Fibroblast of skin of back (primary cell): ENCODE results near the gene LRRC8B.
"Not testable (repeated sequence)": the region's sequence is repeated elsewhere in the genome, so short reads cannot be mapped to it uniquely, and the experiment has no call there.

Experiments used
- DNase-seq: peaks from one replicate; pipeline ENCODE4 v3.0.0-alpha.2; 2013

The LRRC8B gene

DNA sequence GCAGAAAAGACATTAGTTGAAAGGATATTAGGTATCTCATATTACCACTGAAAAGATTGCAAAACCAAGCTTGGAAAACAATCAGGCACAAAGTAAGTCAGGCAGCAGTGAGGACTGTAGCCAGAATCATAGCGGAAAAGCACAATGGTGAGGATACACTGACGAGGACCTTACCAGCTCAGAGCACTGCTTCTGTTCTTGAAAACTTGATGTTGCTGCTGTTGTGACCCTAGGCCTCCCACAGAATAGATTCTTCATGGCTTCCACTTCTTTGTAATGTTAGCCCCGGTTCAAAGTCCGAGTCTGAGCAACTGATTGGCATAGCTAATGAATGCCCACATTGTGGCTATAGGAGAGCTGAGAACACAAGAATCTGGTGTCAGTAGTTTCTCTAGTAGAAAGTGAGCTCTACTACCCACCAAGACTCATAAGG, 63.1 kb downstream of the LRRC8B start:
- DNase-seq, result no peak

DNA sequence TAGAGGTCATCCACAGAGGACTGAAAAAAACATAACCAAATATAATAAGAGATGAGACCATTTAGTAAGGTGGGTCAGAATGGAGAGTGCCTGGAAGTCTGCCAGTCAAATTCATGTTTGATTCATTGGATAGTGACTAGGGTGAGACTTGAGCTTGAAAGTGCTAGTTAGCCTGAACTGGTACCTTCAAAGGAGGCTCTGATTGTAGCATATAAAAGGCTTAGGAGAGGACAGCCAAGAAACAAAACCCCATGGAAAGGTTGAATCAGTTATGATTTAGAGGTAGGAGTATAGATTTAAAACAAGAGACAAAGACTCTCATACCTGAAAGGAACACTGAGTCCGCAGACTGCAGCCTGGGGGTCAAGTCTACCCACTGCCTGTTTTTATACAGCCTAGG, 63.9 kb downstream of the LRRC8B start:
- no peak for DNase-seq

DNA sequence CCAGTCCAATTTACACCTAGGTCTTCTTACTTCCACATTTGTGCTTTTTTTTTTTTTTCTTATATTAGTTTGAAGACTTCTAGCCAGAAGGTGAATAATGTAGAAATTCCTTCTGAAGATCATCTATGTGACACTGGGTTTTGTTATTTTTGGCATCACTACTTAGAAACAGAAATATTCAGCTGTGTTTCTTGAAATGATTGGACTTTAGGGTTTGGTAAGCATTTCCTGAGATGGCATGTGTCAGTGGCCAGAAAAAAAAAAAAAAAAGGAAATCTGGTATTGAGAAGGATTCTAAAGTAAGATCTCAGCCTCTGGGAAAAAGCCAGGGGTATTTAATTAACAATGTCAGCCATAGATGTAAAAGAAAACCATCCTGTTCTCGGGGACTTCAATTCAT, 64.9 kb downstream of the LRRC8B start:
- peak; percentile 64 for DNase-seq

DNA sequence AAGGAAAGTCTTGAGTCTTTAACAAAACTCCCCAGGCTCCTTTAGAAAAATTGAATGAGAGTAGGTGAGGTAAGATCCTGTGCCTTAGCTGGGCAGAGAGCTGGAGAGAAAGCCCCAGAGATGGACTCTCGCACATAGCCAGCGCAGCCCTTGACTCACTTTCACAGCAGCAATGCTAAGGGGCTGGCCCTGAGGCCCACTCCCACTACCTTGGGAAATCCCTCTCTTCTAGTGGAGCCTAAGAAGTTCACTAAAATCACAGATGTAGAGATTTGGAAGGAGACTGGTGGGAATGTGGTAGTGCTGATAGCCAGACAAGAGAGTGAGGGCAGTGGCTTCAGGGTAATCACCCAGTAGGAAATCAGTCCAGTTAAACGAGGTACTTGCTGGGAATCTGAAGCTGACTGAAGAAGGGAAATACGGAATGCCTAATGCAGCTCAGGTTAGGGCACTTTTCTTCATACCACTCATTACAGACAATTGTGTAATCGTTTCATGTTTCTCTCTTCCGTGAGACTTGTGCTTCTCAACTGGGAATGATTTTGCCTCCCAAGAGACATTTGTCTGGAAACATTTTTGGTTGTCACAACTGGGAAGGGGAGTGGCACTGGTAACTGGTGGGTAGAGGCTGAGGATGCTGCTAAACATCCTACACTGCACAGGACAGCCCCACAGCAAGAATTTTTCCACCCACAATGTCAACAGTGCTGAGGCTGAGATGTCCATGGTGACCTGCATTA, 65.9 kb downstream of the LRRC8B start:
- DNase-seq, result peak; percentile 19

DNA sequence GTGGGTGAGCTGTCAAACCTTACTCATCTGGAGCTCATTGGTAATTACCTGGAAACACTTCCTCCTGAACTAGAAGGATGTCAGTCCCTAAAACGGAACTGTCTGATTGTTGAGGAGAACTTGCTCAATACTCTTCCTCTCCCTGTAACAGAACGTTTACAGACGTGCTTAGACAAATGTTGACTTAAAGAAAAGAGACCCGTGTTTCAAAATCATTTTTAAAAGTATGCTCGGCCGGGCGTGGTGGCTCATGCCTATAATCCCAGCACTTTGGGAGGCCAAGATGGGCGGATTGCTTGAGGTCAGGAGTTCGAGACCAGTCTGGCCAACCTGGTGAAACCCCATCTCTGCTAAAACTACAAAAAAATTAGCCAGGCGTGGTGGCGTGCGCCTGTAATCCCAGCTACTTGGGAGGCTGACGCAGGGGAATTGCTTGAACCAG, 68.3 kb downstream of the LRRC8B start:
- not testable (repeated sequence) for DNase-seq

DNA sequence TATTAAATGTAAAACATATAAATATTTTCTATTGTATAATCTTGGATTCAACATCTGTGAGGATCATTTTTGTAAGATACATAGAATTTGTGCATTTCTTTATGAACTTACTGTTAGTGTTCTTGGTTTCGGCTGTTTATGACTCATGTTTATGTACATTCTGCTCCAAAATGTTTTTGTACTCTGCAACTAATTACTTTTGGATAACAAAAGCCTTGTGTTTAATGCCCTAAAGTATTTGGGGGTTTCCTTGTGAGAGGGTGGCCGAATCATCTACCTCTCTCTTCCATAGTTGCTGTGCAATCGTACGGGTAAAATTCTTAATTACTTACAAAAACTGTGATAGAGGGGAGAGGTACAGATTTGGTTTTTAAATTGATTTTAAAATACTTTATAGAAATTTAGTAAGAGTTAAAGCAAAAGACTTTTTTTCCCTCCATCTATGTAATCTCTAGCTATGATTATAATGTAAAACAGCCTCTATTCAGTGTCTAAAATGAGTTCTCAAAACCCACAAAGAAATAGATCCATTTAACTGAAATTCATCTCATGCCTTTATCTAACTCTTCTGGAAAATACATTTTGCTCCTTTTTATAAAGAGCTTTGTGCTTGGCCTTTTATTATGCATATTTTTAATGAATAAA, 69.6 kb downstream of the LRRC8B start:
- DNase-seq, result peak; percentile 13

DNA sequence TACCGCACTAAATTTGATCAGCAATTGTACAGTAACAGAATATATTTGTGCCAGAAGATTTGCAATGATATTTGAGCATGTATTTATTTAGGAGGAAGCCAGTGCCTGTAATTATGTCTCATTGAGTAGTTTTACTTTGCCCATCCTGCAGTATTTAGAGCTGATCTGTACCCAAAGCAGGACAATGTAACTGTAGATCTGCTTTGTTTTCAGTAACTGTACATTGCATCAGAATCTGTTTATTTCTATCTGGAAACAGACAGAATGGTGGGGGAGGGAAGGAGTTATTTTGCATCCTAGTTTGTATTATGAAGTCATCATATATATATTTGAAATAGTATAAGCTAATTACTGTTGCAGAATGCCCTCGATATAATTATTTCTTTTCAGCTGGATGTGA, 72.1 kb downstream of the LRRC8B start:
- DNase-seq, result no peak

DNA sequence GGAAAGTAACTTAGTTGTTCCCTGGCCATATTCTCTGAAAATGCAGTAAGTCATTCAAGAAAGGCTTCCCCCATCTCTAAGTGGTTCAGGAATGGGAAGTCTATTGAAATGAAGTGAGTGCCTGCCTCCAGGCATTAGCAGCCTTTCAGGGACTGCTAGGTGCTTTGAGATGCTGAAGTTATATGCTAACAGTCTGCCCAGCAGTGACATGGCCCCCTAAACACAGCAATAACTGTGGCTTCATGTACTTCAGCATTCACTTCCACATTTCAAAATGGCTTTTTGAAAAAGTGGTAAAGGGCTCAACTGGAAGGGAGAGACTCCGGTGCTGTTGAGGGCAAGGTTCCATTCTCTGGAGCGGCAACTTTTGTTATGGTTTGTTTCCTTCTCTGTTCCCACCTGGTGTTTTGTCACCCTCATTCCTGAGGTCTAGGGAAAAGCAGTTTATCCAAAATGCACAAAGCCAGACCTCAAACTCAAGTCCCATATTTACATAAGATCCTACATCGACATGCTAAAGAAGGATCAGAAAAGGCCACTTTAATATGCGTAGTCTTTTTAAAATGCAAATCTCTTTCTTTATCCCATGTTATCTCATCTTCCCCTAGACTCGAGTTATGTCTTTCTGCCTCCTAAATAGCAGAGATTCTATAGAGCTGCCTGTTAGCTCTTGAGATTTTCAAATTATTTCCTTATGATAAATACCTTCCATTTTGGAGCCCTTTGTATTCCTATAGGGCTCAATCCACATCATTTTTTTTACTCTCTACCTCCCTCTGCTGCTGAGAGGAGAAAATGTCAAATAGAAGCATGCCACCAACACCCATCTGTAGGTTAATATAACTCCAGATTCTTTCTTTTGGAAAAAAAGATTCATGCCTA, 74.1 kb downstream of the LRRC8B start:
- DNase-seq, result peak; percentile 50

DNA sequence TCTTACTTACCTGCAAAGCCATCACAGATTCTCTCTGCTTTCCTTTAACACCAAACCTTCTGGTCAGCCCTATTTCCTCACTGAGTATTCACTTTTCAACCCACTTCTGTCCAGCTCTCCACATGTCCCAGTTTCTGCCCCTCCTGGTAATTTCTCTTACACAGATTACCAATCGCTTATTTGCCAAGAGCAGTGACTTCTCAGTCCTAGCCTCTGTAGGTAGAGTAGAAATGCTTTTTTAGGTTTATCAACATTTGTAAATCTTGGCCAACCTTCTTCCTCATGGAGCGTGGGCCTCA, 74.7 kb downstream of the LRRC8B start:
- DNase-seq, result no peak

DNA sequence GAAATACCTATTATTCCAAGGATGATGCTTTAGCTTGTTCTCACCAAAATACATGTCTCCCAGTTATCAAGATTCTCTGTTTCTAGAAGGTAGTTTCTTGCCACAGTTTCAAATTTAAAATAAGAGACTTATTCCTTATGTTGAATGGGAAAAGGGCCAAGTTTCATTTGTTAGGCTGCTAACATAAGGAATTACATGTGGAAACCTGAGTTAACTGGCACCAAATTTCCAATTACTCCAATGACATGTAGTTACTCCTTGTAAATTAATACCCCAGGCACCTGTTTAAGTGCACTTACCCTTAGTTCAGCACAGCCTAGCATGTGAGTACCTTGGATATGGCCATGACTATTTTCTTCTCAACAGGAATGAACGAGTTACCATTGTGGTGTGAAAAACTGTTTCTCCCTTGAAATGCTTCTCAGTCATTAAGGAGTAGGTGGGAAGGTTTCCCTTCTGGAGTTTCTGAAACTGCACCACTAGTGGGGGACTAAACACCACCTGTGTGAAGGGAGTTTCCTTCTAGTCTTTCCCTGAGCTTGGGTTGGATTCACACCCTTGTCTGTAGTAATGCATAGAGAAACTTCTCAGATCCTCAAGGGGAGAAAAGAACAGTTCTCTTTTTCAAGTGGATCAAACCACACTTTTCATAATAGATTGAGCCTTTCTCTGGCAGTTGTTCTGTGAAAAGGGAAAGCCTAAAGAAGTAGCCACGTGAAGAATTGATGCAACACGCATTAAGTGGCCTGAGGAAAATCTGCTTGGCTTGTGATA, 76.0 kb downstream of the LRRC8B start:
- no peak for DNase-seq

DNA sequence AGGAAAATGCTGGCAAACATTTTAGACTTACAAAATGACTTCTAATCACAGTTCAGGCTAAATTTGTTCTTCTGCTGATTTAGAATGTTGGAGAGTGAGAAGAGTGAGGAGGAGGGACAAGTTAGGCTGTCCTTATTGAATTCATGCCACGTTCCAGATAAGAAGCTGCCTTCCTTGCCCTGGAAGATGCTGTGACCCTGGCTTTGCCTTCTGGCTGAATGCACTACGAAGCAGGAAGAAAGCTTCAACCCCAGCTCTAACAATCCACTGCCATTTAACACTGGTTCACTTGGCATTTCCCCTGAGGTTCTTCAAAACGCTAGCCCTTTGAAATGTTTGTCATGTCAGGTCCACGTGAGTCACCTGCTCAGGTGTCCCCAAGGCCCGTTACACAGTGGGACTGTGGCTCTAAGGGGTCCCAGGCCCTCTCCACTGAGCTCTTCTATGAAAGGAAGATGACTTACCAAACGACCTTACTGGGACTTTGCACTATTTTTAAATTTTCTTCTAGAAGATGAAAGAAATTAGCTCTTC, 78.3 kb downstream of the LRRC8B start:
- no peak for DNase-seq

DNA sequence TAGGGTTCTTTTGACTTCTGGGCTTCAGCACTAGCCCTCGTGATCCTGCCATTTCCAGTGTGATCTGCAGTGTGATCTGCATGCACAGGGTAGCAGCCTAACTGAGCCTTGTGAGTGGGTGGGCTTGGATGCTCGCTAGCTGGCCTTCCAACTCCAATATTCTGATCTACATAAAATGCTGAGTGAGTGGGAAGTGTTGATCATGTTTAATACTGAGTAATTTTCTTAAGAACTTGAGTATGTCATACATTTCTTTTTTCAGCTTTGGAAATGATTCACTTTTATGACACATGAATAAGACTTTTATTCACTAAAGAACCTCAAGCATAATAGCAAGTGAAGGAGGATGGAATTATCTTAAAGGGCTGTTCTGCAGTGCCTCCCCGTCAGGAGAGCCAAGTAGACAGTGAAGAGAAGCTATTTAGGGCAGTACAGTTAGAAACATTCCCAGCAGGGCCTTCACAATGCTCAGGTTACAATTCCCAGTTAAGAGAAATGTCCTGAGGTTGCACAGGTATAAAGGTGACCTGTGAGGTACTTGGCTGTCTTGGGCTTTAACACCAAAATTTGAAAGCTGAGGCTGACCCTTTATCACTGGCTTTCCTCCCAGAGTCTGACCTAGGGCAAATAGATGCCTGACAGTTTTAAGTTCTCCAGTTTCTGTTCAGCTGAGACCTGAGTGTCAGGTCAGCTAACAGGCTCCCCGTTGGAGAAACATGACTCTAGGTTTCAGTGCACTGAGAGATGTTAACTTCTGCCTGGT, 79.2 kb downstream of the LRRC8B start:
- DNase-seq, result peak; percentile 42

DNA sequence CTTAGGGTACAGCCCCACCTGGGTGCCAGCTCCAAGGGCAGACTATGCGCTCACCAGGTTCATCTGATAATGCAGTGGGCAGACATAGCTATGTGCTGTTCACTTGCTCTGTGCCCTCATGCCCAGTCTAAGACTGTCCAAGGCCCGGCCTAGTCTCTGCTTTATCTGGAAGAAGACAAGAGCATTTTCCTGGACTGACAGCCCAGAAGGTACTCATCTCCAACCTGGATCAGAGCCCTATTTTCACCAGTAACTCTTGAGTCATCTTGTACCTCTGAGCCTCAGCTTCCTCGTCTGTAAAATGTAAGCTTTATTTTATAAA, 79.7 kb downstream of the LRRC8B start:
- no peak for DNase-seq

DNA sequence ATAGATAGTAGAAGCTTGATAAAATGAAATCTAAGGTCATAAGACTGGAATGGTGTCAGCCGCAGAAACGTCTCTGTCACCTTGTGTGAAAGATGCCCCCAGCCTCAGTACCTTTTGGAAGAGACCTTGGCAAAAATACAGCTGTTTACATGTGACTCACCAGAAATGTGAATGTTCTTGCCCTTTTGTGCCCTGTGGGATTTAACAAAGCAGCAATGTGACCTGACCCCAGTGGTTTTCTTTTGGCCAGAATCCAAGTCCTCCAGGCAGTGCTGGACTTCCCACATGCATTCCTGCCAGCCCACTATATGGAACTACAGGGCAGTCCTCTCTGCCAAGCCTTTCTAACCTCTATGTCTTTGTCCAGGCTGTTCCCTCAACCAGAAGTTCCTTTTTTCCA, 81.1 kb downstream of the LRRC8B start:
- DNase-seq, result peak; percentile 43

DNA sequence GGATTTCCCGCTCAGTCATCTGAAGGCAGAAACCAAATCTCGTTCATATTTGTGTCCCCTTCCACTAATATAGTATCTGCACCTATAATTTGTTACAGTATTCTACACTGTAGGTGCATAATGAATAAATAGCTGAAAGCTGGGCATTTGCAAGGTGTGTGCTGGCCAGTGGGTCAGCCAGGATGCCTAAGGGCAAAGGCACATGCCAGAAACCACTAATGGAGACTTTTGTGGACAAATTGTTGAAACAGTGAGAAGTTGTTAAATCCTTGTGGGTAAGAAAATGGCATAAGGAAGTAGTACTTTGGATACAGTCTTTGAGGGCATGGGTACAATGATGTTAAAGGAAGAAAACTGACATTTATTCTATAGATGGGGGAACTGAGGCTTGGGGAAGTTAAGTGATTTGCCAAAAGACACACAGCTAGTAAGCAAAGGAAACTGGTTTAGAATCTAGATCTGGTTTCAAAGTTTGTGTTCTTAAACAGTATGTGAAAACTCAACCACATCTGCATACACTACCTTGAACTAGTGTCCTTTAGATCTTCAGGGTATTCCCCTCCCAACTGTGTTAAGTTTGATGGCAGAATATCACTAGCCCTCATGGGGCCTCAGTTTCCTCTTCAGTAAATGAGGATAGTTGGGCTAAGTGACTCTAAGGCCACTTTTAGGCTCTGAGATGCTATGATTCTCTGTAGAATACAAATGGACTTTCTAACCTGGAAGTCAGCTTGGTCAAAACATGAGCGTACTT, 81.8 kb downstream of the LRRC8B start:
- DNase-seq, result no peak

DNA sequence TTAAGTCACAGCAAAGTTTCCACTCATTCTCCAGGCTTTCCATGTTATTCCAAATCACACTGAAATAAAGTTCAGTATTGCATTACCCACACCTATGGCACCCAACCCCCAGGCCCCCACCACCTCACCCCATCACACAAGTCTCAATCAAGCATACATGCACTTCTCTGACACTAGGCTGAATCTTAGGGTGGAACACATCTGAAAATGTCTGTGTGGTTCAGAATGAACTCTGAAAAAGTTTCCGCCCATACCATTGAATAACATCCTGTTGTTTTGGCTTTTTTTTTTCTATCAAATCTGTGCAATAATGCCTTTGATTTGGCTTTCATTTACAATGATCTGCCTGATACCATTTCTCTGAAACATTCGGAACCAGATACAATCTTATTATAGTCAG, 82.5 kb downstream of the LRRC8B start:
- no peak for DNase-seq

DNA sequence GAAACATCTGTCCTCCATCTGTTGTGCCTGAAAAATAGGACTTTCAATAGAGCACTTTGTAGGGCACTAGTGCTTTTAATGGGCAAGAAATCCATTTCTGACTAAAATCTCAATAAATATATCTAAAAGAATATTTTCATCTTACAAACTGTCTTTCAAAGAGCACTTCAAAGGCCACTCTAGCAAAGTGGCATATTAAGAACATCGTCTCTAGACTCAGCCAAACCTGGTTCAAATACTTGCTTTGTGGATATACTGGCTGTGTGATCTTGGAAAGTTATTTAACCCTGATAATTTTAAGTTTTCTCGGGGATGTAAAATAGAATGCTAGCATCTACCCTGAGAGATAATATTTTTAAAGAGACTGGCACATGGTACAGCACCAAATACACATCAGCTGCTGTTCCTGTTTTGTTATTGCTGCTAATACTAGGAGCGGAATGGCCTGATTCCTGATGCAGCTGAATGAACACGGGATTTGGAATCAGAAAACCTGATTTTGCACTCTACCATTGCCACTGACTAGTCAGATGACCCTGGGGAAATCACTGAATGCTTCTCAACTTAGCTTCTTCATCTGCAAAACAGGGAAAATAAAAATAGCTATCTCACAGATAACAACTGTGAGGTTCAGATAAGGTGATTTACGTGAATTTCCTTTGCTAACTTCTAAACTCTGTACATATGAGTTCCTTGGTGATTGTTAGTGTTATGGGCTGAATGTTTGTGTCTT, 83.1 kb downstream of the LRRC8B start:
- DNase-seq, result no peak

DNA sequence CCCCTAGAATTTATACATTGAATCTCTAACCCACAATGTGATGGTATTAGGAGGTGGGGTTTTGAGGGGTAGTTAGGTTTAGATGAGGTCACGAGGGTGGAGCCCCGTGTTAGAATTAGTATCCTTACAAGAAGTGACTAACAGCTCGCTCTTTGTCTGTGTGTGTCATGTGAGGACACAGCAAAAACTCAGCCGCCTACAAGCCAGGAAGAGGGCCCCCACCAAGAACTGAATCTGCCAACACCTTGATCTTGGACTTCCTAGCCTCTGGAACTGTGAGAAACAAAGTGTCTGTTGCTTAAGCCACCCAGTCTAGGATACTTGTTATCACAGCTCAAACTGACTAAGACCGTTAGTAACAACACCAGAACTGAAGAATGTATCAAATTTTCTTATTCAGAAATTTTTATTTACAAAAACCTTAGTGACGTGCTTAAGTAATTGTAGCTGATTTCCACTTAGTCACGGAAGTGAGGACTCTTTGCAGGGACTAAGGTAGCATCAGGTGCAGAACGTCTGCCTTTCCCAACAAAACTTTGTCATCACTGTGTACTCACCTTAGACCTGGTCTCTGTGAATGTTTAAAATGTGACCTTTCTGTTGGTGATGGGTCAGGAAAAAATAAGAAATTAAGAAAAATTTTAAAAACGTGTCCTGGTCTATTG, 83.8 kb downstream of the LRRC8B start:
- no peak for DNase-seq

DNA sequence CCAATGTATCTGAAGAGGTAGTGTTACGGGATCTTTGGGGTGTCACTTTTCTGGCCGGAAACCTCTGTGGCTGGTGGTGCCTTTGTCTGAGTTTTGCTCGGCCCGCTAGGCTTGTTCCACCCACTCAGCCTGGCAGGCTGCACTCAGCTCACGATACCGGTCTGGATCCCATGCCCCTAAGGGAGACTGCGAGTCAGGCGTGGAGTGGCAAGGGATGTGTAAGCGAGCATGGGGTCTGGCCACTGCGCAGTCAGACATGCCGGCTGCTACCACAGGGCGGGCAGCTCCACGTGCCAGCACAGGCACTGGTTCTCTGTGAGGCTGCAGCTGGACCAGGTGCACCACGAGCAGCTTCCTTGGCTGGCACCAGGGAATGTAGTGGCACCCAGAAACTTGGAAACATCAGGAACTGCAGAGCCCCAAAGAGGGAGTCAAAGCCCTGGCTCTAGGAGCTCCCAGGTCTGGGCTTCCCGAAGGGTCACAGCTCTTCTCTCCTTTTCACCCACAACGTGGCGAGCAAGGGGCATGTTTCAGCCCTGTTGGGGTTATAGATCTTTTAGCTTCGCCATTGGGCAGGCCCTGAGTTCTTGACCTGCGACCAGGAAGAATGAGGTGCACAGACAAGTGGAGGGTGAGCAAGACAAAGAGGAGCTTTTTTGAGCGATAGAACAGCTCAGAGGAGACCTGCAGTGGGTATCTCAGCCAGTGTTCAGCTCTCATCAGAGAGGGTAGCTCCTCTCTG, 84.5 kb downstream of the LRRC8B start:
- DNase-seq, result no peak
